Measurements from ENCODE around the gene VSIG8.
"Not testable (repeated sequence)": the region's sequence is repeated elsewhere in the genome, so short reads cannot be mapped to it uniquely, and the experiment has no call there.

Gene VSIG8

GRCh38 chr1:159900755-159901360 is 38.4 kb upstream of the VSIG8 start:
- DNase-seq (ENCODE audit: low read depth), result peak; percentile 48
- no peak for TF ChIP-seq MYC (IDR thresholded peaks at IDR 0.05; ENCODE audit: low read depth, low read length)
- no peak for TF ChIP-seq MAX (IDR thresholded peaks at IDR 0.05; ENCODE audit: low read depth, low read length)
- TF ChIP-seq CTCF (IDR thresholded peaks at IDR 0.05; ENCODE audit: low read depth, low read length), result no peak
- no peak for TF ChIP-seq POLR2A (IDR thresholded peaks at IDR 0.05; ENCODE audit: extremely low read depth, insufficient read length)
- H3K4me3 ChIP-seq (ENCODE audit: low read depth, low read length), result no peak overlapping the region

- DNase-seq (ENCODE audit: low read depth), result no peak
- H3K4me3 ChIP-seq (ENCODE audit: low read depth, low read length), result no peak within 1 kb of the TSS
- TF ChIP-seq MYC (IDR thresholded peaks at IDR 0.05; ENCODE audit: low read depth, low read length), result no peak
- no peak for TF ChIP-seq CTCF (IDR thresholded peaks at IDR 0.05; ENCODE audit: low read depth, low read length)
- no peak for TF ChIP-seq POLR2A (IDR thresholded peaks at IDR 0.05; ENCODE audit: extremely low read depth, insufficient read length)
- no peak for TF ChIP-seq MAX (IDR thresholded peaks at IDR 0.05; ENCODE audit: low read depth, low read length)
Measured at GRCh38 chr1:159900086-159900680, 37.7 kb upstream of the VSIG8 start, which contains the start of gene CFAP45. Gene CFAP45 (minus strand): TSS chr1:159900165. CDS start chr1:159900098, 67 bp downstream.

GRCh38 chr1:159899634-159900033 is 37.2 kb upstream of the VSIG8 start:
- not testable (repeated sequence) for DNase-seq (ENCODE audit: low read depth); H3K4me3 ChIP-seq (ENCODE audit: low read depth, low read length)

- DNase-seq (ENCODE audit: low read depth), result no peak
- no peak overlapping the region for H3K4me3 ChIP-seq (ENCODE audit: low read depth, low read length)
- TF ChIP-seq CTCF (IDR thresholded peaks at IDR 0.05; ENCODE audit: low read depth, low read length) (no peak), MYC (IDR thresholded peaks at IDR 0.05; ENCODE audit: low read depth, low read length) (no peak), MAX (IDR thresholded peaks at IDR 0.05; ENCODE audit: low read depth, low read length) (no peak), POLR2A (IDR thresholded peaks at IDR 0.05; ENCODE audit: extremely low read depth, insufficient read length) (no peak)
Measured at GRCh38 chr1:159898527-159898926, 36.1 kb upstream of the VSIG8 start.

GRCh38 chr1:159897962-159898361 is 35.5 kb upstream of the VSIG8 start:
- H3K4me3 ChIP-seq (ENCODE audit: low read depth, low read length), result no peak overlapping the region
- TF ChIP-seq MYC (IDR thresholded peaks at IDR 0.05; ENCODE audit: low read depth, low read length) (no peak), CTCF (IDR thresholded peaks at IDR 0.05; ENCODE audit: low read depth, low read length) (no peak), POLR2A (IDR thresholded peaks at IDR 0.05; ENCODE audit: extremely low read depth, insufficient read length) (no peak), MAX (IDR thresholded peaks at IDR 0.05; ENCODE audit: low read depth, low read length) (no peak)
- DNase-seq (ENCODE audit: low read depth), result no peak

GRCh38 chr1:159896546-159896930 is 34.1 kb upstream of the VSIG8 start:
- TF ChIP-seq CTCF (IDR thresholded peaks at IDR 0.05; ENCODE audit: low read depth, low read length), result no peak
- no peak for TF ChIP-seq POLR2A (IDR thresholded peaks at IDR 0.05; ENCODE audit: extremely low read depth, insufficient read length)
- TF ChIP-seq MYC (IDR thresholded peaks at IDR 0.05; ENCODE audit: low read depth, low read length), result no peak
- TF ChIP-seq MAX (IDR thresholded peaks at IDR 0.05; ENCODE audit: low read depth, low read length), result no peak
- H3K4me3 ChIP-seq (ENCODE audit: low read depth, low read length), result no peak overlapping the region
- no peak for DNase-seq (ENCODE audit: low read depth)
